Common myeloid progenitor, CD34-positive (primary cell): ENCODE measurements around the gene MEF2D.

Experiments used
- CTCF ChIA-PET: fragments of 350-600 bp; sonication (Branson Sonifier 250); formaldehyde crosslinking; loops from one replicate; lab custom pipeline; 2021; ENCODE audit warnings: antibody characterized with exemption; lab: Charles Lee
- POLR2A ChIA-PET: fragments of 350-600 bp; sonication (Branson Sonifier 250); formaldehyde crosslinking; loops from one replicate; lab custom pipeline; 2021; ENCODE audit warnings: antibody characterized with exemption; lab: Charles Lee
- DNase-seq, 3 donors: peaks; one replicate each; pipeline versions ENCODE4 v3.0.0 to v3.0.0-alpha.2; 2013
- H3K27ac ChIP-seq, 2 experiments: 1 replicate in 1 of 2; 2 replicates in 1 of 2; pipeline ENCODE4 v1.7.0; 2013; ENCODE audit warnings: inconsistent platforms in 2 of 2, low read length in 2 of 2, mild to moderate bottlenecking in 2 of 2, low read depth in 1 of 2, moderate library complexity in 1 of 2; ENCODE audit not compliant: severe bottlenecking in 2 of 2, insufficient read depth in 1 of 2, poor library complexity in 1 of 2
- H3K27me3 ChIP-seq, 5 experiments: replicated peaks in 2 of 5; 1 replicate in 3 of 5; 2 replicates in 2 of 5; pipeline versions ENCODE4 v1.6.1 to v1.7.0; 2013; ENCODE audit warnings: low read length in 4 of 5, mild to moderate bottlenecking in 2 of 5, moderate library complexity in 2 of 5, inconsistent platforms in 1 of 5; ENCODE audit not compliant: insufficient read depth in 5 of 5, control insufficient read depth in 4 of 5
- H3K36me3 ChIP-seq, 4 experiments: 1 replicate in 2 of 4; 2 replicates in 2 of 4; pipeline versions ENCODE4 v1.6.1 to v1.7.0; 2013; ENCODE audit warnings: low read length in 3 of 4, control low read depth in 1 of 4, mild to moderate bottlenecking in 1 of 4; ENCODE audit not compliant: control insufficient read depth in 4 of 4, insufficient read depth in 4 of 4
- H3K4me1 ChIP-seq, 4 experiments: 1 replicate in 3 of 4; 2 replicates in 1 of 4; pipeline versions ENCODE4 v1.6.1 to v1.7.1; 2013; ENCODE audit warnings: low read length in 3 of 4, mild to moderate bottlenecking in 3 of 4, control low read depth in 1 of 4, inconsistent platforms in 1 of 4, moderate library complexity in 1 of 4; ENCODE audit not compliant: control insufficient read depth in 4 of 4, insufficient read depth in 4 of 4; ENCODE audit errors: control extremely low read depth in 1 of 4
- H3K4me3 ChIP-seq, 7 experiments: 1 replicate in 4 of 7; 2 replicates in 3 of 7; pipeline versions ENCODE4 v1.5.1 to v1.7.0; 2013; ENCODE audit warnings: mild to moderate bottlenecking in 7 of 7, low read length in 6 of 7, moderate library complexity in 6 of 7, inconsistent platforms in 2 of 7, low read depth in 2 of 7, control low read depth in 1 of 7; ENCODE audit not compliant: insufficient read depth in 4 of 7, control insufficient read depth in 1 of 7; ENCODE audit errors: extremely low read depth in 1 of 7
- H3K9me3 ChIP-seq, 5 experiments: 1 replicate in 4 of 5; 2 replicates in 1 of 5; pipeline versions ENCODE4 v1.6.1 to v1.7.1; 2013; ENCODE audit warnings: low read length in 4 of 5, mild to moderate bottlenecking in 2 of 5, inconsistent platforms in 1 of 5, low read depth in 1 of 5, moderate library complexity in 1 of 5; ENCODE audit not compliant: control insufficient read depth in 4 of 5, insufficient read depth in 2 of 5; ENCODE audit errors: control extremely low read depth in 1 of 5
- WGBS: methylation state at CpG from one replicate; pipeline ENCODE4 v1.1.5; 2013; ENCODE audit not compliant: insufficient coverage; 5-methylcytosine and 5-hydroxymethylcytosine counted together

MEF2D gene

DNA sequence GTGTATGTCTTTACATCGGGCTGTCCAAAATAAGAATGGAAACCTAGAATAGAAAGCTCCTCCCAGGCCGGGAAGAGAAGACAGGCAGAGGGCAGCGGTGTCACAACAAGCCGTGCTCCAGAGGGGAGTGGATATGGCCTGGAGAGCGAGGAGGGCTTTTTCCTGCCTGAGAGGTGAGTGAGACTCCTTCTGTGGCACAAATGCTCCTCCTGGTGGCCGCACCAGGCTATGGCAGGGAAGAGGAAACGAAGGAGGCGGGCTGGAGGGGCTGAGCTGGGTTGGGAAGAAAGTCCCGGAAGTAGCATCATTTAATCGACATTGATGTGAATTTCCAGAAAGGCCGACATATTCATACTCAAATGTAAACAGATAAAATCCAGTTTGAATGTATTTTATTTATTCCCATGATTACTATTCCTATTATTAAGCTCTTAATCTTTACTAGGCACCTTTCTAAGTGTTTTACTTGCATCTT is 54.7 kb downstream of the MEF2D start:
- ChIA-PET CTCF (interaction anchor here (0.7 to 6.6 kb wide), 33 partner anchors 9 to 212 kb away, joined by 3 to 166 read pairs (median 5); no protein-coding TSS in a partner anchor), POLR2A (interaction anchor here (1.2 kb wide), 1 partner anchor 59 kb away, joined by 4 read pairs; no protein-coding TSS in a partner anchor)
- H3K9me3 ChIP-seq = no peaks in the 10 kb centered on the region
- peaks cover 0 to 2% (median 0%) of the 10 kb centered on the region in 4 experiments for H3K4me1 ChIP-seq
- 6% methylated on average over 5 of the region's 11 CpGs for WGBS
- no peak overlapping the region for H3K4me3 ChIP-seq
- H3K27ac ChIP-seq = no peak overlapping the region
- H3K36me3 ChIP-seq = no peaks in the 10 kb centered on the region
- DNase-seq = peak; percentile 69 to 75 (median 74)
- H3K27me3 ChIP-seq = peaks cover 24 to 44% (median 33%) of the 10 kb centered on the region in 5 experiments

DNA sequence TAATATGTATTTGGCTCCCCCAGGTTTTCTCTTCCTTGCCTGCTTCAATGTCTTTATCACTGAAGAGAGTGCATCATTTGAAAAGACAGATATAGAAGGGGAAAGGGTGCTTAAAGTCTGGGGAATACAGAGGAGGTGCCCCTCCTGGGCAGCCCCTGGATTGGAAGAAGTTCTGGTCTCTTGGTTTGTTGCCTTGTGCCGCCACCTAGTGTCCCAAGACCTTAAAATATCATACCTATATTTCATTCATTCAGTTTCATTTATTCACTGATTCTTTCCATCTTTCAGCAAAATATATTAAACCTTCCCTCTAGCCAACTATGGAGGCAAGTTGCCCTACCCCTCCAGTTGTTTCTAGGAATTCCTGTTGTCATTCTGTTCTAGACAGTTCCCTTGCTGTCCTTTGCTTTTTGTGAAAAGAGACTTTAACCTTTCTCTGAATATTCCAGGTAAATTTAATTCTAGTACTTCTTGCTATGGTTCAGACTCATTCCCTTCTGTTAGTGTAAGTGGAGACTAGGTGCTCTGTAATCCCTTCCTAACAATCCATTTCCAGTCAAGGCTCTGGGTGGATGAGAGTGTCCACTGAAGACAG is 56.1 kb downstream of the MEF2D start:
- no peak overlapping the region for H3K4me3 ChIP-seq
- 0% methylated on average over 1 of the region's 1 CpG for WGBS
- no peaks in the 10 kb centered on the region for H3K9me3 ChIP-seq
- ChIA-PET POLR2A (interaction anchor here (0.6 kb wide), 2 partner anchors 55 to 64 kb away, joined by 3 to 4 read pairs; no protein-coding TSS in a partner anchor), CTCF (interaction anchor here (1.3 to 6.6 kb wide), 16 partner anchors 8 to 213 kb away, joined by 4 to 166 read pairs (median 14); no protein-coding TSS in a partner anchor)
- peaks cover 0 to 2% (median 0%) of the 10 kb centered on the region in 4 experiments for H3K4me1 ChIP-seq
- peak; percentile 63 to 70 (median 67) for DNase-seq
- H3K27me3 ChIP-seq = peaks cover 29 to 57% (median 44%) of the 10 kb centered on the region in 5 experiments
- no peak overlapping the region for H3K27ac ChIP-seq
- no peaks in the 10 kb centered on the region for H3K36me3 ChIP-seq

DNA sequence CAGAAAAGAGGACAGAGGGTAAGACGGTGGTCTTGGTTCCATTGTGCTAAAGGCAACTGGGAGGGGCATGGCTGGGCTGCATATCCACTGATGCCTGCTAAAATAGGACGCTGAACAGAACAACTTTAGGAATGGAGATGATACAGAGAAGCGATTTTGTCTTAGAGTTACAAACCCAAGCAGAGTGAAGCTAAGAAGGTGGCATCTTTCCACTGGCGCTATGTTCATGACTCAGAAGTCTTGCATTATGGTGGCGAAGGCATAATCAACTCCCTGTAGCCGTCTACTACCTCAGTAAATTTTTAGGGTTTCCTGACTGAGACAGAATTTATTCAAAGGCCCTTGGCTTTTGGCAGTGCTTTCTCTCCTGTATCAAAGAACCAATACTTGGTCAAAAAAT is 57.3 kb downstream of the MEF2D start:
- H3K4me1 ChIP-seq = peaks cover 0 to 8% (median 5%) of the 10 kb centered on the region in 4 experiments
- H3K9me3 ChIP-seq = no peaks in the 10 kb centered on the region
- WGBS = 52% methylated on average over 6 of the region's 6 CpGs
- no peak overlapping the region for H3K4me3 ChIP-seq
- H3K36me3 ChIP-seq = no peaks in the 10 kb centered on the region
- POLR2A ChIA-PET = interaction anchor here (0.8 kb wide), 1 partner anchor 56 kb away, joined by 7 read pairs; no protein-coding TSS in a partner anchor
- DNase-seq = no peak
- CTCF ChIA-PET = interaction anchor here (1.3 to 5.4 kb wide), 5 partner anchors 12 to 84 kb away, joined by 4 to 98 read pairs (median 11); no protein-coding TSS in a partner anchor
- H3K27ac ChIP-seq = no peak overlapping the region
- H3K27me3 ChIP-seq = peaks cover 32 to 69% (median 54%) of the 10 kb centered on the region in 5 experiments

DNA sequence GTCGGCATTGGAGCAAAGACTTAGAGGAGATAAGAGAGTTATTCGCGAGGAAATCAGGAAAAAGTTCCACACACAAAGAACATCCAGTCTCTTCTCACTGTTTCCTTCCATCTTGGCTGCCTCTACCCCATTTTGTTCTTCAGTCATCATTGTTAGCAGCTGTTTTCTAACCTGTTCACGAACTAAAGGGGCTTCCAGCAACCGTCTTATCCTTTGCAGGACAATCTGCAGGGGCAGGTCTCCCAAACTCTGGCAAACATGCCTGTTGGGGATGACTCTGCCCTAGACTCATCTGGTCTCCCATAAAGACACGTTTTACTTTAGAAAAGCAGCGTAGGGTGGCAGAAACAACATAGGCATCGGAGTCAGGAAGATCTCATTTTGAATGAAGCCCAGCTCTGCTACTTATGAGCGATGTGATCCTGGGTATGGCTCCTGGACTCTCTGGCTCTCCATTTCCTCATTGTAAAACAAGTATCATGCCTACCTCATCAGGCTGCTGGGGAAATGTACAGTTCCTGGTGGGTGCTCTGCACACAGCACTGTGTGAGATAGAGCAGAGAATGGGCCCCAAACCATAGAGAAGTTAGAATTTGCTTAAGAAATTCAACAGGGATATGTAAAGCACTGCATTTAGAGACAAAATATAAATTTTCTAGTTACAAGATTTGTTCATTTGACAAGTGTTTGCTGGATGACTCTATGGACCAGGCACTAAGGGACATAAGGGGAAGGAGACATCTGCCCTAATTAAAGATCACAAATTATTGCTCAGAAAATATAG is 59.7 kb downstream of the MEF2D start:
- no peaks in the 10 kb centered on the region for H3K36me3 ChIP-seq
- peak in 1 of 3 donors; percentile 33 for DNase-seq
- H3K9me3 ChIP-seq = no peaks in the 10 kb centered on the region
- ChIA-PET CTCF (interaction anchor here (0.6 to 5.4 kb wide), 7 partner anchors 9 to 177 kb away, joined by 3 to 98 read pairs (median 4); no protein-coding TSS in a partner anchor), POLR2A (no interaction called here)
- 7% methylated on average over 8 of the region's 9 CpGs for WGBS
- no peak overlapping the region for H3K4me3 ChIP-seq
- peaks cover 40 to 93% (median 67%) of the 10 kb centered on the region in 5 experiments for H3K27me3 ChIP-seq
- H3K27ac ChIP-seq = no peak overlapping the region
- H3K4me1 ChIP-seq = peaks cover 0 to 19% (median 10%) of the 10 kb centered on the region in 4 experiments

DNA sequence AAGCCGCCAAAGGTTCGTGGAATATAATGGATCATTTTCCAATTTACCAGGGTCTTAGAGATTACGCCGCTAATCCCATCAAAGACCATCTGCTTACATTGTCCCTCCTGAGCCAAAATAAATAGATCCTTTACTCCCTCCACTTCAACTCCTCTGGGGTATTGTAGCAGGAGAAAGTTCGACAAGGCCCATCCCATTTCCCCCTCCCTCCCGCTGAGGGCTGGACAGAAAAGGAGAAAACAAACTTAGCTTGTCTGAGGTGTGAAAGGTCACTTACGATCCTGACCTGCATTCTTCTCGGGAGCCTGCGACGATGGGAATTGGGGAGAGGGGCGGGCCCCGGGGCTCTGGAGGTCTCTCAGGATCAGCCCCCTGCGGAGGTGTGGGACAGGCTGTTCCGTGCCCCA is 60.8 kb downstream of the MEF2D start:
- POLR2A ChIA-PET = no interaction called here
- Histone ChIP-seq H3K36me3 (no peaks in the 10 kb centered on the region), H3K27me3 (peaks cover 46 to 100% (median 70%) of the 10 kb centered on the region in 5 experiments), H3K4me1 (peaks cover 0 to 23% (median 14%) of the 10 kb centered on the region in 4 experiments), H3K4me3 (no peak overlapping the region), H3K9me3 (no peaks in the 10 kb centered on the region), H3K27ac (no peak overlapping the region)
- no peak for DNase-seq
- WGBS = 8% methylated on average over 12 of the region's 14 CpGs
- CTCF ChIA-PET = interaction anchor here (0.5 to 5.4 kb wide), 3 partner anchors 23 to 81 kb away, joined by 3 to 98 read pairs (median 3); no protein-coding TSS in a partner anchor

DNA sequence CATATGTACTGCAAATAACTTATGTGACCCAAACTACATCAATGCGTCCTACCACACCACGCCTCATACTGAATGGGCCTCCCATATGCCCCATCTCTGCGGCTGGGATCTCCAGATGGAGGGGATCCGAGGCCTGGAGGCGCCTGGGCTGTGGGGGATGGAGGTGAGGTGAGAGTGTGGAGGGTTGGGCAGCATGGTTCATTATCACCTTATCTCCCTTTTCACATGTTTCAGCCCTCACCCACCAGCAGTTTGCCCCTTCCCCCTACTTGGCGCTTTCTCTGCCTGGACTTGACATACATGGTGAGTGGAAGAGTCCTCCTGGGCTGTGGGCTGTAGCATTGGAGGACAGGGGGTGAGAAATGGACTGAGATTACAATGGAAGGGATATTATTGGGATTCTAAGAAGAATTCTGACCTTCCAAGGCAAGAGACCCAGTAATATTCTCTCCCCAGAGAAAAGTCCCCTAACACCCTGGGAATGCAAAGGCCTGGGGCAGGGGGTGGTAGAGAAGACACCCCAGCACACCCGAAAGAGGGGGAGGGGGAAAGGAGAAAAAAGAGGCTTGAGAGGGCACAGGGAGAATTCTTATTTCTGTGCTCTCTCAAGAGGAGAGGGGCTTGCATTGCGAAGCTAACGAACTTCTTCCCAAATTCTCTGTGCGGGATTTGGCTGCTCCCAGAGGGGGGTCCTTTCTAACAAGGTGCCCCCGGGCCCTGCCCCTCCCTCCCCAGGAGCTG is 61.4 kb downstream of the MEF2D start:
- peaks cover 50 to 100% (median 71%) of the 10 kb centered on the region in 5 experiments for H3K27me3 ChIP-seq
- ChIA-PET POLR2A (no interaction called here), CTCF (interaction anchor here (0.9 to 5.4 kb wide), 2 partner anchors 22 to 53 kb away, joined by 3 to 98 read pairs; no protein-coding TSS in a partner anchor)
- no peaks in the 10 kb centered on the region for H3K36me3 ChIP-seq
- H3K4me3 ChIP-seq = no peak overlapping the region
- peaks cover 0 to 23% (median 14%) of the 10 kb centered on the region in 4 experiments for H3K4me1 ChIP-seq
- 9% methylated on average over 4 of the region's 11 CpGs for WGBS
- H3K9me3 ChIP-seq = no peaks in the 10 kb centered on the region
- no peak overlapping the region for H3K27ac ChIP-seq
- no peak for DNase-seq
